GM21390 (cell line): Measurements from ENCODE around the gene LAIR2.
A peak's percentile ranks its signal among the peaks of the same experiment; 100 is the strongest.

ENCODE experiments used
- ATAC-seq: cut with Tn5 transposase; IDR thresholded peaks from one replicate; pipeline ENCODE4 v1.9.1; 2021; ENCODE audit not compliant: unreplicated experiment

LAIR2 gene

DNA sequence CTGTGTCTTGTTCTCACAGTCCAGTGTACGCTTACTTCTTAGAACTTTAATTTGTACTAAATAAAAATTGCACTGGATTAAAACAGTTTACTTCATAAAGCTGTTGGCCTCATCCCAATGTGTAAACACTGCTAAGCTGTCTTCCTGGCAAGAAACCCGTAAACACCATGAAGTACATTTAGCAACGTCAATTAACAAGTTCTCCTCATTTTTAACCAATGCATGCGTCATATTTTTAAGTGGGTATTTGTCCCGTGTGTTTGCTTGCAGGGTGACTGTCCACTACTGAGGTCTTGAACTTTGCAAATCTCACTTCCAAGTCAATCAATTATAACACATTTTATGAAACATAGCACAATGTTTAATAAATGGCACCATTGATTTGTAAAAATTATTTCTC, 28.2 kb downstream of the LAIR2 start:
- ATAC-seq = no peak

DNA sequence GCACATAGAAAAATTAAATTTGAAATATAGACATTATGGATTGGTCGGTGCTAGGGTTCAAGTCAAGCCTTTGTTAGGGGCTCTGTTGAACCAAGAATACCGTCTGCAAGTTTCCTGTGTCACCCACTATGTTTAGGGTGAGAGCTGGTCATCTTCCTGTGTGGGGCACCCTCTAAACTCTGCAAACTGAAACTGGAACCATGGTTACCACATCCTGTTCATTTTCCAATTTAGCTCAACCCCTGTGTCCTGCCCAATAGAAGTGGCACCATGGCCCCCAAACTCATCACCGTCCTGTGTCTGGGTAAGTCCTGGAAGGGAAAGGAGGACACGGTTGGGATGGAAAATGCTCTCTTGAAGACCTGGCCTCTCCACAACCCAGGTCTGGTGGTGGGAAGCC, 29.9 kb downstream of the LAIR2 start:
- ATAC-seq = peak; percentile 77

DNA sequence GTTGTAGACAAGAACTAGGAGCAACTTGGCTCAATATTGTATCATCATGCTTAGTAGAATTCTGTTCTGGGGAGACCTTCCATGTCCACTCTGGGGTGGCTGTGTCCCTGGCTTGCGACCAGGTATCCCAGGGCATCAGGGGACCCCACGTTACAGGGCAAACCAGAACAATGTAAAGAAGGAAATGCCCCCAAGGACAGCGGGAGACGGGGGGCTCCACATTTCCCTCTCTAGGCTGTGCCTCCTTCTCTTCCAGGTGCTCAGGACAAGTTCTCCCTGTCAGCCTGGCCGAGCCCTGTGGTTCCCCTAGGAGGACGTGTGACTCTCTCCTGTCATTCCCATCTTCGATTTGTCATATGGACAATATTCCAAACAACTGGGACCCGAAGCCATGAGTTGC, 30.8 kb downstream of the LAIR2 start:
- ATAC-seq = no peak

DNA sequence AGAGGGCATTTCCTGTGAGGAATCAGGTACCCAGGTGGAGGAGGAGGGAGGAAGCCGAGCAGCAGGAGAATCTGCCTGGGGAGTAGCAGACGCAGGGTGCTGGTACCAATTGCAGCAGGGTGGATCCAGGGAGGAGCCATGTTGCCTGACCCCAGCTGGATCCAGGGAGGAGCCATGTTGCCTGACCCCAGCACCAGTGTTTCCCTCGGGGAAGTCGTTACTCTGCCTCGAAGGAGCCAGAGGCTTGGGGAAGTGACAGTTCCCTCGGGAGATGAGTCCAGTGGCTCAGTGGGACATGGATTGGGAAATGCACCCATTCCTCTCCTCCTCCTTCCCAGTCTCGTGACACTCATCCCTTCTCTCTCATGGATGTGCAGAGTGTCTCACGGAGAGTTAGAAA, 31.5 kb downstream of the LAIR2 start:
- ATAC-seq = no peak

DNA sequence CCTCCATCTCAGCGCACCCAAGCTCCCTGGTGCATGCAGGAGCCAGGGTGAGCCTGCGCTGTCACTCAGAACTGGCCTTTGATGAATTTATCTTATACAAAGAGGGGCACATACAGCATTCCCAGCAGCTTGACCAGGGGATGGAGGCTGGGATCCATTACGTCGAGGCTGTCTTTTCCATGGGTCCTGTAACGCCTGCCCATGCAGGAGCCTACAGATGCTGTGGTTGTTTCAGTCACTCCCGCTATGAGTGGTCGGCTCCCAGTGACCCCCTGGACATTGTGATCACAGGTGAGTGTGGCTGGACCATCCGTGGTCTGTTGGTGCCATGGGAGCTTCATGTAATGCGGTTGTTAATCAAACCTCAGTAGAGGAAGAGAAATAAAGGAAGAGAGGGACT, 33.0 kb downstream of the LAIR2 start:
- ATAC-seq = no peak

DNA sequence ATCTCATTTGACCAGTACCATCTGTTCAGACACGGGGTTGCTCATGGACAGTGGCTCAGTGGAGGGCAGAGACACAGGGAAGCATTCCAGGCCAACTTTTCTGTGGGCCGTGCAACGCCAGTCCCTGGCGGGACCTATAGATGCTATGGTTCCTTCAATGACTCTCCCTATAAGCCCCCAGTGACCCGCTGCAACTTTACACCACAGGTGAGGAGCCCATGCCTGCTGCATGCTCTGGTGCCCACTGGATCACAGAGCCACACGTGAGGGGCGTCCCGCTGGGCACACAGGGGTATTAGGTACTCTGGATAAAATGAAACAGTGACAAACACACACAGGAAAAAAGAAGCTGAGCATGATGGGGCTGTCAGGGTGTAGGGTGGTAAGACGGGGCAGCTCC, 34.3 kb downstream of the LAIR2 start:
- ATAC-seq = no peak

DNA sequence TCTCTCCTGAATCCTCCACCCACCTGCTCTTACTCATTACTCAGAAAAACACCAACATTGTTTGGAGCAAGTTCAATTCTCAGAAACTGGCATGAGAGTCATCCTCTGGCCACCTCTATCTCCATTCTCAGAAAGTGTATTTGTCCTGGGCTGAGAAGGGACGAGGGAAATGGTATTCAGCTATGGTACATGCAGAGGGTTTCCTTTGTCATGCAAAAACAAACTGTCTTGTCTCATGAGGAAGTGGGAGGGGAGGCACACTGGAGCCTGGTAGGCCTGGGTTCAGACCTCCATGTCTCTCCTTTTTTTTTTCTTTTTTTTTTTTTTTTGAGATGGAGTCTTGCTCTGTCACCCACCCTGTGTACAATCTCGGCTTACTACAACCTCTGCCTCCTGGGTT, 39.1 kb downstream of the LAIR2 start:
- ATAC-seq = no peak

DNA sequence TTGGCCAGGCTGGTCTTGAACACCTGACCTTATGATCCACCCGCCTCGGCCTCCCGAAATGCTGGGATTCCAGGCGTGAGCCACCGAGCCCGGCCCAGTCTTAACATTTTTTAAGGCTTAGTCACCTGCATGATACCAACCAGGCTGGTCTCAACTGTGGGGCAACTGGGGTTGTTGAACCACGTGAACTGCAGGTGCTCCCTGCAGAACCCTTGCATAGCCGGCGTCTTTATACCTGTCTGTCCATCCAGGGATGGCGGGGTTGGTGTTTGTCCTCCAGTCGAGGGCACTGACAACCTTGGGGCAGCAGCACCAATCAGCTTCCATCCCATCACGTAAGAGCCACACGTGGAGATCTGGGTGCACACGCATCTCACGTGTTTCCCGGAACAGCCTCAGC, 46.2 kb downstream of the LAIR2 start:
- no peak for ATAC-seq

DNA sequence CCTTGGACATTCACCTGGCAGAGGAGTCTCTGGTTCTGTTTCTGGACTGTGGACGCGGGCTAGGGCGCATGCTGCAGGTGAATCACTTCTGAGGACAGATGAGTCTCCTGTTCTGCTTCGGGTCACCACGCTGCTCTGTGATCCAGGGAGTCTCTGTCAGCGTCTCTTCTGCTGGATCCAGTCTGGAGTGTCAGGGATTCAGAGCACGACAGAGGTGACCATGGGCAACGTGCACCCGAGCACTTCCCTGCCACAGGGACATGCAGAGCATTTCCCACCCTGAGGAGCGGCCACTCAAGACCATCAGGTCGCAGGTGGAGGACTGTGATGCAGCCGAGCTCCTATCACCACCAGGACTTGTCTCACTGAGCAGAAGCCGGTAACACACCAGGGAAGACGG, 46.6 kb downstream of the LAIR2 start:
- ATAC-seq = no peak

DNA sequence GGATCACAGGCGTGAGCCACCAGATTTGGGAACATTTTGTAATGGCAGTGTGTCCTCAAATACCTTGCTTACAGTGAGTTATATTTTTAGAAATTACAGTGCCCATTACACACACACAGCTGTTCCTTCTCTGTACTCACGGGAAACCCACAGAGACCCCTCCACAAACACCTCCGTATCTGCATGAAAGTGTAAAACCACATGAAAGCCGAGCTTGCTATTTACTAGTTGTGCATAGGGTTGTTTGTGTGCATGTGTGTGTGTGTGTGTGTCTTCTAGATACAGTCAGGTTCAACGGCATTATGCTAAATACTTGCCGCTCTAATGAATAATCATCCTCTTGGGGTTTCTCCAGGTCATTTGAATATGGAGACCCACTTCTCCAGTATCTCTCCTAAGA, 48.7 kb downstream of the LAIR2 start:
- no peak for ATAC-seq

DNA sequence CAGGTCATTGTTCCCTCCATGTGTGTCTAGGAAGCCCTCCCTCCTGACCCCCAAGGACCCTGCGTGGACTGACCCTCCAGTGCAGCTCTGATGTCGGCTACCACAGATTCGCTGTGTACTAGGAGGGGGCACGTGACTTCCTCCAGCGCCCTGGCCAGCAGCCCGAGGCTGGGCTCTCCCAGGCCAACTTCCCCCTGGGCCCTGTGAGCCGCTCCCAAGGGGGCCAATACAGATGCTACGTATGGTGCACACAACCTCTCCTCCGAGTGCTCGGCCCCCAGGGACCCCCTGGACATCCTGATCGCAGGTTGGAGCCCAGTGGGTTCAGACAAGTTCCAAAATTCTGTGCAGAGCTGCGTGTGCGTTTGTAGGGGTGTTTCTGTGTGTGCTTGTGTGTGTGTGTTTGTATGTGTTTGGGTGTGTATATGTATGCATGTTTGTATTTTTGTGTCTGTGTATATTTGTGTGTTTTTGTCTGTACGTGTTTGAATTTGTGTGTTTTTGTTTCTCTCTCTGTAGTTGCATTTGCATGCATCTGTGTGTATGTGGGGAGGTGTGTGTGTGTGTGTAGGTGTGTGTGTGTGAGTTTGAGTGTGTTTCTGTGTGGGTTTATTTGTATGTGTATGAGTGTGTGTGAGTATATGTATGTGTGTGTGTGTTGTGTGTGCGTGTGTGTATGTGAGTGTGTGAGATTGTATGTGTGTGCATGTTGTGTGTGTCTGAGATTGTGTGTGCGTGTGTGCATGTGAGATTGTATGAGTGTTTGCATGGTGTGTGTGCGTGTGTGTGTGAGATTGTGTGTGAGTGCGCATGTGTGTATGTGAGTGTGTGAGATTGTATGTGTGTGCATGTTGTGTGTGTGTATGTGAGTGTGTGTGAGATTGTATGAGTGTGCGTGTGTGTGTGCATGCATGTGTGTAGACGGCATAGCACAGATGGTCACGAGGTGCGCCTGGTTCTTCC, 49.6 kb downstream of the LAIR2 start:
- ATAC-seq = no peak

DNA sequence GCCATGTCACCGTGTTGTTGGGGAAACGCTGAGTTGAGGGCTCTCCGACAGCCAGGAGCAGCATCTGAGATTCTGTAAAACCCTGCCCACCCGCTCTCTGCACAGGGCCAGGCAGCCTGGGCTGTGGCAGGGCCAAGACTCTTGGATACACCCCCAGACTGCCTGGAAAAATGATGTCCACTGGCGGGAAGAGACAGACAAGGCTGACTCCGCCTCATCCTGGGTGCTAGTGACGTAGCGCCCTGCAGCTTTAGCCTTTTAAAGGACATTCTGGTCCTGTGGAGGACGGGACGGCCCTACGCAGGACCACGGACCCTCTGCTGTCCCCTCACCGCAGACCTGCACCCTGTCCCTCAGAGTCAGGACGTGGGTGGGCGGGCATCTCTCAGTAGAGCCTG, 50.3 kb downstream of the LAIR2 start:
- ATAC-seq = no peak

DNA sequence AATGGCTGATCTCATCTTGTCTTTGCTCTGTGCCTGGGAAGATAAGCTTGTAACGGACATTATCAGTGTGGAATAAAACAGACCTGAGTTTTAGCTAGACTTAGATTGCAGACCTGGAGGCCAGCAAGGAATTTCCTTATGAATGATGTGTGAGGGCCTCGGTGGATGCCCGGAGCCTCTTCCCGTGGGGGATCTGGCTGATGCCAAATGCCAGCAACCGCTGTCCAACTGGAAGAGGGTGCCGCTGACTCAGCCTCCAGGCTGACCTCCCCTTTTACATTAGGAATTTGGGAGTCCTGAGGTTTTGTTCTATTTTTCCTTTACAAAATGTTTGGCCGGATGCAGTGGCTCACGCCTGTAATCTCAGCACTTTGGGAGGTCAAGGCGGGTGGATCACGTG, 51.4 kb downstream of the LAIR2 start:
- no peak for ATAC-seq

DNA sequence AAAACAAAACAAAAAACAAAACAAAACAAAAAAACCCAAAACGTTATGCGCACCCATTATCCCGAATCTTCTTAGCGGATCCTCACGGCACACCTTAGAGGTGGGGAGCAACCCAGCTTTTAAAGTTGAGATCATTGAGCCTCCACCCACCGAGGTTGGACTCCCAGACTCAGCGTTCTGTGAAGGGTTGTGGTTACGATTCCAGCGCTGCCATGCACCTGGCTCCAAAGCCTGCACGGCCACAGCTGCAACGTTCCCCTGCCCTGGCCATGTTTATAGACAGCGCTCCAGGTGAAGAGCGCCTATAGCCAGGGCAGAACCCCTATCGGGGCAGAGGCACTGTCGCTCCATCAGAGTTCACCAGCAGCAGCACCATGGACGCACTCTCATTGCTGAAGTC, 52.3 kb downstream of the LAIR2 start:
- ATAC-seq = no peak

DNA sequence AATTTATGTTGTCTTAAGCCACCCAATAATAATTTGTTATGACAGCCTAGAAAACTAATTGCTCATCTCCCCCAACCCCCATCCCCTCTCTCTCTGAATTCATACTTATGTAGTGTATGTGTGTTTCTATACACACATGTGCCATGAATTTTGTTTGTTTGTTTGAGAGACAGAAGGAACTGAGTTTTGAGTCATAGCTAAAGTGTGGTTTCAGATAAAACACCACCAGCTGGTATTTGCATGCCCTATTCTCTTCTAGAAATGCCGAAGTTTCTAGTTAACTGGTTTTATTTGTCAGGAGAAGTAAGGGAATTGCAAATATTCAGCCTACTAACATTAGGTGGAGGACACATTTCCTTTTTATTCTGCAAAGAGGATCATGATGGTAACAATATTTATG, 53.6 kb downstream of the LAIR2 start:
- no peak for ATAC-seq

DNA sequence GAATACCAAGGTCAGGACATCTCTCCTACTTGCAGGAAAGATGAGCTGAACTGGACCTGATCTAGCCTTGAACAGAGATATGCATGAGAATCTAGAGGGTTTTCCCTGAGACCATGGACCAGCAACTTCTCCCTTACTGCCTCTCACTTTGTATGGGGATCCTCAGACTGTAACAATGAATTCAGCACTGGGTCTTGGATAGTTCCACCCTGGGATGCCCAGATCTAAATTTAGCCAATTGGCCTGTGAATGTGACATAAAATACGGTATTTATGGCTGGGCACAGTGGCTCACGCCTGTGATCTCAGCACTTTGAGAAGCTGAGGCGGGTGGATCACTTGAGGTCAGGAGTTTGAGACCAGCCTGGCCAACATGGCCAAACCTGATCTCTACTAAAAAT, 55.7 kb downstream of the LAIR2 start:
- ATAC-seq = no peak
